VCaP (cell line): ENCODE measurements around the gene ANKRD33B.

Experiments used
- H3K27ac ChIP-seq: fragments of 450-650 bp; 2 replicates; pipeline ENCODE4 v1.5.1; 2017
- TF ChIP-seq, protein P1 (sequence below): fragments of 450-650 bp; conservative IDR thresholded peaks from 2 replicates; pipeline ENCODE4 v1.5.1; 2017; ENCODE audit warnings: mild to moderate bottlenecking, moderate library complexity

Gene ANKRD33B

DNA sequence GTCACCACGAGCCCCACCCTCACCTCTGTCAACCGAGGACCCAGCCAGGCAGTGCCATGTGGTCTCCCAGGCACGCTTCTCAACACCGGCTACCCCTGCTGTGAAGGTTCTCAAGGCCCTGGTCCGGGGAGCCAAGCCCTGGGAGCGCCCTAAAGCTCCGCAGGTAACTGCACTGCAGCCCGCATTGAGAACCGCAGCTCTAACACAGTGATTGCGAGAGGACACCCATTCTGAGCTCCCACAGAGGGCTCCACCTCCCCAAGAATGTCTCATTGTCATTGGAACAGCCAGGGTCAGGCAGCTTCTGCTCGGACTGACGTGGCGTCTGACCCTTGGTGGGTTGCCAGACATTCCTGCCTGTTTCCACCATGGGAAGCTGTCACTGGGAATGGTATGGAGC is 88.3 kb downstream of the ANKRD33B start:
- TF ChIP-seq, protein P1, sequence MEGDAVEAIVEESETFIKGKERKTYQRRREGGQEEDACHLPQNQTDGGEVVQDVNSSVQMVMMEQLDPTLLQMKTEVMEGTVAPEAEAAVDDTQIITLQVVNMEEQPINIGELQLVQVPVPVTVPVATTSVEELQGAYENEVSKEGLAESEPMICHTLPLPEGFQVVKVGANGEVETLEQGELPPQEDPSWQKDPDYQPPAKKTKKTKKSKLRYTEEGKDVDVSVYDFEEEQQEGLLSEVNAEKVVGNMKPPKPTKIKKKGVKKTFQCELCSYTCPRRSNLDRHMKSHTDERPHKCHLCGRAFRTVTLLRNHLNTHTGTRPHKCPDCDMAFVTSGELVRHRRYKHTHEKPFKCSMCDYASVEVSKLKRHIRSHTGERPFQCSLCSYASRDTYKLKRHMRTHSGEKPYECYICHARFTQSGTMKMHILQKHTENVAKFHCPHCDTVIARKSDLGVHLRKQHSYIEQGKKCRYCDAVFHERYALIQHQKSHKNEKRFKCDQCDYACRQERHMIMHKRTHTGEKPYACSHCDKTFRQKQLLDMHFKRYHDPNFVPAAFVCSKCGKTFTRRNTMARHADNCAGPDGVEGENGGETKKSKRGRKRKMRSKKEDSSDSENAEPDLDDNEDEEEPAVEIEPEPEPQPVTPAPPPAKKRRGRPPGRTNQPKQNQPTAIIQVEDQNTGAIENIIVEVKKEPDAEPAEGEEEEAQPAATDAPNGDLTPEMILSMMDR: no peak
- H3K27ac ChIP-seq: no peak overlapping the region

DNA sequence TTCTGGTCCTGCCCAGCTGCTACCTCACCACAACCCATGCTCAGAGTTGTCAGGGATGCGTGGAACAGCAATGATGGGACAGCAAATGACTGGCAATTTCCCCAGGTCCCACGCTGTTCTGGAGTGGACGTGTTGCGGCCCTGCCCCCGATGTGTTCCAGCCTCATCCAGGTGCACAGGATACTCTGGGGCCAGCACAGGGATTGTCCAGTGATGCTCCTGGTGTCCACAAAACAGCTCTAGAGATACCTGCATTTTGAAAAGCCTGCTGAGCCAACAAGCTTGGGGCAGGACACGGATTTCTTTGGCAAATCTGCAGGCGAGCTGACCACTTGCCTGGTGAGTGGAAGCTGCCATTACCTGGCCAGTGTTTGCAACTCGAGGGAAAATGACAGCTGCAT is 88.7 kb downstream of the ANKRD33B start:
- TF ChIP-seq, protein P1: no peak
- no peak overlapping the region for H3K27ac ChIP-seq

DNA sequence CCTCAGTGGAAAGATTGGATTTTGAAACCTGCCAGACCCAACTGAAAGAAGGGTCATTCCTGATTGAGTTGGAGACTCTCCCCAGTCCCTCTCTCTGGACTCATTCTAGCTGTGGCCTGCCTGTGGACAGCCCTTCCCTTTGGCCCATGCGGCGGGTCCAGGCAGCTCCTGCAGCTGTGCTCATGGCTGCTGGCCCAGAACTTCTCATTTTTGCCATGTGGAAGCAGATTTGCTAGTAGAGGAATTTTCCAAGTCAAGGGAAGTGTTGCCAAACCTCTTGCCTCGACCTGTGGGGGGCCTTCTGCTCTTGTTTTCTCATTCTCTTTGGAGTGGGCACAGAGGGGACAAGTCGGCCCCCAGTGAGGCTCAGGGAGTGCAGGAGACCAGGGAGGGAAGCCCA is 89.2 kb downstream of the ANKRD33B start:
- no peak overlapping the region for H3K27ac ChIP-seq
- TF ChIP-seq, protein P1: no peak

DNA sequence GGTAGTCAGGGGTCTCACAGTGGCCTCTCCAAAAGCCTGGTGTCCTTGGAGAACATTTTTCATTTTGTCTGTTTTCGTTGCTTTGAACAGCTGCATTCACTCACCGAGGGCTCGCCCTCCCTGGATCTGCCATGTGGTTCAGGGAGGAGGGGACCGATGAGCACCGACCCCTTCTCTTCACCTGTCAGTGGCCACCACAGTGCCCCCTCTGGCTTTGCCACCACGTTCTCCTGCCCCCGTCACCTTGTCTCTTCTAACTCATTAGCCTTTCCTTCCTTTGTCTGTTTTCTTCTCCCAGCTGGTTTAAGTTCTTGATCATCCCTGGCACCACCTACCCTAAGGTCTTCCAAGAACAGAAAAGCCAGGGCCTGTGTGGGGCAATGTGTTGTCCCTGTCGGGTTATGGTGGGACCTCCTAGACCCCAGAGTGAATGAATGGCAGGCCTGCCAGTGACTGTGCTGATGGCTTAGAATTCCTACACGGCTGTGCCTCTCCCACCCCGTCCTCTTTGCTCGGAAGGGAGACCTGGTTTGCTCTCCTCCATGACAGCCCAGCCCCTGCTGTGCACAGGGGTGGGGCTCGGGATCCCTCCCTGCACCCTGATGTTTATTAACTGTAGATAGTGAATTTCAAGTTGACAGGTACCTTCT is 90.0 kb downstream of the ANKRD33B start:
- TF ChIP-seq, protein P1: no peak
- no peak overlapping the region for H3K27ac ChIP-seq

DNA sequence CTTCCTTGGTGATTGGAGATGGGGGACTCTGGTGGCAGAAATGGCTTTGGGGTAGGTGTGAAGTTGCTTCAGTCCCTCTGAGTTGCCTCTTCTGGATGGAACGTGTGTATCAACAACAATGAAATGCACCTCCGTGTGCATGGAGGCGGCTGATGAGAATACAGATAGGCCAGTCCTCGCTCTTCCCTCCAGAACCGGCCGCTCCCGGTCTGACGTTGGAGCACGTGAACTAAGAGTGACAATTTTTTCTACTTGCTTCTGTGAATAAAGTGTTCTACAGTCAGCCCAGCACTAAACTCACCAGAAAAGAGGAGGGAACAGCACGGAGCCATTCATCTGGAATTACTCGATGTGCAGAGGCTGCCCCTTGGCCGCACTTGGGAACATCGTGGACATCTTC is 90.7 kb downstream of the ANKRD33B start:
- TF ChIP-seq, protein P1: no peak
- no peak overlapping the region for H3K27ac ChIP-seq

DNA sequence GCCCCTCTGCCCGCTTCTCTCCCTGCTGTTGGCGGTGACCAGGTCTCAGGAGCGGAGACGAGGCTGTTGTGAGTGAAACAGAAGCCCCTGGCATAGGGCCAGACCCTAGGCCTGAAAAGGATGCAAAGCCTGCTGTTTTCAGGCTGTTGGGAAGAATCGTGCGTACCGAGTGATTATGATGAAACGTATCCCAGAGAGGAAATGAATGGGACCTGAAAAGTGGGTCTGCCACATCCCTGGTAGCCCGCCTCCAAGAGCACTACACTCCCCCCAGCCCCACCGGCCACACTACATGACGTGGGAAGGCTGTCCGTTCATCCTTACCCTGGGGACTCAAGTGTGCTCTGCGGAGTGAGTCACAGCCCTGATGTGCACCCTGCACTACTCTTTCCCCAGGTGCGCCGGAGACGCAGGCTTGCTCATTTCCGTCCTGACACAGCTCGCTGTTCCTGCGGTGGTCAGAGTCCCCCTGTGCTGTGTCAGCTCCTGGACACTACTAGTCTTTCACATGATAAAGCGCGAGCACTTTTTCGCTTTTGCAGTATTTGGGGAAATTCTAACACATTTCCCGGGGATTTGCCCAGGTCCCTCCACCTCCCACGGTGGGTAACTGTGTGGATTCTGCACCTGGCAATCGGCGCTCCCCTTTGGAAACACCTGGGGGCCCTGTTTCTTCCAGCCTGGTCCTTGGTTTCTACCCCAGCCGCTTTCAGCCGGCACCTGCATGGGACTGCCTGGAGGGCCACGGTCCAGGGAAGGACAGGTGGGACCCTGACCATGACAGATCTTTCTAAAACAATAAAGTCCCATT is 91.5 kb downstream of the ANKRD33B start:
- TF ChIP-seq, protein P1: no peak
- peak overlapping the region; percentile 33 for H3K27ac ChIP-seq

DNA sequence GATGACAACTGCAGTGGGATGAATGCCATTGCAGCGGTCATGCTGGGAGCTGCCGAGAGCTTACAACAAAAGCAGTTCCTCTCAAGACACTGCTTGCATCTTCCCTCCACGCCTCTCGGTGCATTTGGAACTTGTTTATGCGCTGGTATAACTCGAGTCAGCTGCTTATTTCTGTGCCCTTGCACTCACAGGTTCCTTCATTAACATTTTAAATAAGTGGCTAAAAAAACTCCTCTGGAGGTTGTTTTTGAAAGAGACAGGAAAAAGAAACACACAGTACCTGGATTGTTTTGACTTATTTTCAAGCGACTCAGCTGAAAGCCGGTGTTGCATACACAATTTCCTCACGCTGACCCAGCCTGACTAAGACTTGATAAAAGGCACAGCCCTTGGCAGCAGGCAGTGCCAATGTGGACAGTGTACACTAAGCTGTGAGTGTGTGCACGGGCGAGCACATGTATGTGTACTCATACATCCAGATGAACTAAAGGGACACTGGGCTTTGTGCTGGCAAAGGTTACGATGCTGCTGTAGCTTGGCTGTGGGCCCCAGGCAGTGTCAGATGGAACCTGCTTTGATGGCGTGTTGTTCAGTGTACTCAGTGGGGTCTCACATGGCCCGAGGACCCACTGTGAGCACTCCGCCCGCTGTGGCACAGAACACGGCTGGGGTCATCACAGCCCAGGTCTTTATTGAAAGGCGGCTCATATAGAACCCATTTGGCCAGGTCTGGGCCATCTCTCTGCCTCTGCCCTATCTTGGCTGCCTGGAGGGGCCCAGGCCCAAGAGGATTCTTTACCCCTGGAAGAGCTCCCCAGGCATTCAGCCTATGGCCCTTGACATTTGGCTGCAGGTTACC is 92.3 kb downstream of the ANKRD33B start:
- H3K27ac ChIP-seq: peak overlapping the region; percentile 33
- TF ChIP-seq, protein P1: no peak
